LoVo (cell line): ENCODE data around the gene ATP5F1D.
A peak's percentile ranks its signal among the peaks of the same experiment; 100 is the strongest.

Source experiments
- DNase-seq: peaks from one replicate; pipeline ENCODE4 v3.0.0-alpha.2; 2016; ENCODE audit warnings: low spot score

ATP5F1D gene

DNA sequence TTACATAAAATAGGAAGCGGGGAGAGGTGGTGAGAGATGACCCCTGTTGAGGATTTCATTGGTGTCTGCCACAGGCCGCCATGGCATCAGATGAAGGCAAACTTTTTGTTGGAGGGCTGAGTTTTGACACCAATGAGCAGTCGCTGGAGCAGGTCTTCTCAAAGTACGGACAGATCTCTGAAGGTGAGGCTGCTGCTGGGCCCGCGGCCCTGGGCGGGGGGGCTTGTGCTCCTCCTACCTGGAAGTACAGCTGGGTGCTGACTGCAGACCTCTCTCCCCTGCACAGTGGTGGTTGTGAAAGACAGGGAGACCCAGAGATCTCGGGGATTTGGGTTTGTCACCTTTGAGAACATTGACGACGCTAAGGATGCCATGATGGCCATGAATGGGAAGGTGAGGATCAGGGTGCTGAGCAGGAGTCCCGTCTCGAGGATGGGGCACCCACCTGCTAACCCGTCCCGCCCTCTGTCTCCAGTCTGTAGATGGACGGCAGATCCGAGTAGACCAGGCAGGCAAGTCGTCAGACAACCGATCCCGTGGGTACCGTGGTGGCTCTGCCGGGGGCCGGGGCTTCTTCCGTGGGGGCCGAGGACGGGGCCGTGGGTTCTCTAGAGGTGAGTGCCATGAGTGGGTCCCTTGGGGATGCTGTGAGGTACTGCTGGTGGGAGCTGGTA lies 29.4 kb downstream of the ATP5F1D start:
- no peak for DNase-seq

DNA sequence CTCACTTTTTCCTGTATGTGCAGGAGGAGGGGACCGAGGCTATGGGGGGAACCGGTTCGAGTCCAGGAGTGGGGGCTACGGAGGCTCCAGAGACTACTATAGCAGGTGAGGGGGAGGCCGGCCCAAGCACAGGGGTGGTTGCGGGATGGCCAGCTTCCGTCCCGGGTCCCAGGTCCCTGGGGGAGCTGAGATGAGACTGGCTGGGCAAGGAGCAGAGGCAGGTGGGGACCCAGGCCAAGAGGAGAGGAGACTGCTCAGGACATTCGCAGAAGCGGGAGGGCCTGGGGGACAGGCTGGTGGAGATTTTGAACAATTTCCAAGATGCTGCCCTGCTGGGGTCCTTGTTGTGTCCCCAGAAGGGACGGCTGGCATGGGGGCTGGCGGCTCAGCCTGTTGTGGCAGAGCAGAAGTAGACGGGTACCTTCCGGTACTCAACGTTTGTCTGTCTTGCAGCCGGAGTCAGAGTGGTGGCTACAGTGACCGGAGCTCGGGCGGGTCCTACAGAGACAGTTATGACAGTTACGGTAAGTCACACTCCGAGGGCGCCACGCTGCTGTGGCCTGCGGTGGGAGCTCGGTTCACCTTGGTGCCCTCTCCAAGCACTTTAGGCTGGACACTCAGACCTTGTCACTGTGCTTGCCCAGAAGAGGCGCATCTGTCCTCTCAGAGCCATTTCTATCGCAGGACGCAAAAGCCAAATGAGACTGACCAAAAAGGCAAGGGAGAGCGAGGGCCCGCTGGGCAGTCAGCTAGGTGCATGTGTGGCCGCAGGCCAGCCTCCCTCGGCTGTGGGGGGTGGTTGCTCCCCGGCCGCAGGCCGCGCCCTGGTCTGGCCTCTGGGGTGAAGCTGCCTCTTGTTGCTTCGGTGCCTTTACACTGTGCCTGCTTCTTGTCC lies 30.2 kb downstream of the ATP5F1D start:
- no peak for DNase-seq

DNA sequence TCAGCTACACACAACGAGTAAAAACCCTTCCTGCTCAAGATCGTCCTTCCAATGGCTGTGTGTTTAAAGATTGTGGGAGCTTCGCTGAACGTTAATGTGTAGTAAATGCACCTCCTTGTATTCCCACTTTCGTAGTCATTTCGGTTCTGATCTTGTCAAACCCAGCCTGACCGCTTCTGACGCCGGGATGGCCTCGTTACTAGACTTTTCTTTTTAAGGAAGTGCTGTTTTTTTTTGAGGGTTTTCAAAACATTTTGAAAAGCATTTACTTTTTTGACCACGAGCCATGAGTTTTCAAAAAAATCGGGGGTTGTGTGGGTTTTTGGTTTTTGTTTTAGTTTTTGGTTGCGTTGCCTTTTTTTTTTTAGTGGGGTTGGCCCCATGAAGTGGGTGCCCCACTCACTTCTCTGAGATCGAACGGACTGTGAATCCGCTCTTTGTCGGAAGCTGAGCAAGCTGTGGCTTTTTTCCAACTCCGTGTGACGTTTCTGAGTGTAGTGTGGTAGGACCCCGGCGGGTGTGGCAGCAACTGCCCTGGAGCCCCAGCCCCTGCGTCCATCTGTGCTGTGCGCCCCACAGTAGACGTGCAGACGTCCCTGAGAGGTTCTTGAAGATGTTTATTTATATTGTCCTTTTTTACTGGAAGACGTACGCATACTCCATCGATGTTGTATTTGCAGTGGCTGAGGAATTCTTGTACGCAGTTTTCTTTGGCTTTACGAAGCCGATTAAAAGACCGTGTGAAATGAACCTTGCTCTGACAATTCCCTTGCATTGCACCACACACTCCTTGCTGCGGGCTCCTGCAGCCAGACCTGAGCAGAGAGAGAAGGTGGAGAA lies 31.1 kb downstream of the ATP5F1D start:
- no peak for DNase-seq

DNA sequence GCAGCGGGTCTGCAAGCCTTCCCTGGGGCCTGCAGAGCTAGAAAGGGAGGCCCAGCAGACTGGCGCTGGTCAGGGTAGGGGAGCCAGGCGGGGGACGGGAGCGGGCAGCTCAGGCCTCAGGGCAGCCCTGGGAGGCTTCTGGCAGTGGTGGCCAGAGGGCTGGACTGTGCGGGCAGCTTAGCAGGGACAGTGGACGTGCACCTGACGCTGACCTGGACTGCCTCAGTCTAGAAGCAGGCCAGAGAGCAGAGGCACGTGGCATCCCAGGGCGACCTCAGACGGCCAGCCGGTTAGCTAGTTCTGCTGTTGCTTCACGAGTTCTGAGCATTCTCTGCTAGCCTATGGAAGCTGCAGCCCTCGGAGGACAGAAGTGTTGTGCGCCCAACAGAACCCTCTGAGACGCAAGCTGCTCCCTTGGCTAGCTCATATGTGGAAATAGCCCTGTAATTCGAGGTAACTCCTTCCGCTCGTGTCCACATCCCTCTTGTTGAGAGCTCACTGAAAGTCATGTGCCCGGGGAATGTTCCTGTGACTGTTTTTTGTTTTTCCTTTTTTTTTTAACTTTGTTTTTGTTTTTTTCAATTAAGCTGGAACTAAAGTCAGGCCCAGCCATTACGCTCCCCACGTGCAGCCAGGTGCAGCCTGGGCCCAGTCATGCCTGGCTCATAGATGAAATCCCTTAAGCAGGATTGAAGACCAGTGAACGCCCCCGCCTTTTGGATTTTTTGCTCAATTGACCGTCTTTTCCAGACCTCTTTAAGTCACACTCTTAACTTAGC lies 31.9 kb downstream of the ATP5F1D start:
- DNase-seq, result no peak

DNA sequence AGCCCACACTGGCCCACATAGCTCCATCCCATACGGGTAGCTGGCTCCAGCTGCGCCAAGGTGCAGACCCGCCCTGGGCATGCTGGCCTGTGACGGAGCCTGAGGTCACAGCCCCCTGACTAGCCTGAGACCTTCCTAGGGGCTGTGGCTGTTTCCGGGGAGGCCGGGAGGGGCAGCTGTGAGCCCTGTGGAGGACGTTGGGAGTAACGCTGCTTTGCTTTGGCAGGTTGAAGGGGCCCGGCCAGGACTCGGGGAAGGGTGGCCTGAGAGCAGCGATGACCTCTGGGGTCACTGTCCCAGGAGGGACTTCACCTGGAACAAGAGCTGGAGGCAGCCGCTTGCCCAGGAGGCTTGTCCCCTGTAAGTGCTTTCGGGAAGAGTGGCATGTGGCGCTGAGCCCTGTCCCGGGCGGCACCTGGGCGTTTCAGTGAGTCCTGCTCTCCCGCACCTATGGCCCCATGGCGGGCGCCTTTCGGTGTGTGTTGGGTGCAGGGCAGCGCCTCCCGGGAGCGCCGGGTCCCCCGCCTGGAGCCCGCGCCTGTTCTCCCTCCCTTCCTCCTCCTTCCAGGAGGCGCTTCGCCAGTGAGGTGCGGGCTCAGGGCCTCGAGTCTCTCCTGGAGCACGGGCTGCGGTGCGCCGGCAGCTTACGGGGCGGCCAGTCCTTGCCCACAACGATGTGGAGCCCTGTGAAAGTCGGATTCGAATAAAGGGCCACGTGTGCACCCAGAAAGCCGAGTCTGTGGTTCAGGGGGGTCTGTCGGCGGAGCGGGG lies 32.7 kb downstream of the ATP5F1D start:
- DNase-seq, result no peak

DNA sequence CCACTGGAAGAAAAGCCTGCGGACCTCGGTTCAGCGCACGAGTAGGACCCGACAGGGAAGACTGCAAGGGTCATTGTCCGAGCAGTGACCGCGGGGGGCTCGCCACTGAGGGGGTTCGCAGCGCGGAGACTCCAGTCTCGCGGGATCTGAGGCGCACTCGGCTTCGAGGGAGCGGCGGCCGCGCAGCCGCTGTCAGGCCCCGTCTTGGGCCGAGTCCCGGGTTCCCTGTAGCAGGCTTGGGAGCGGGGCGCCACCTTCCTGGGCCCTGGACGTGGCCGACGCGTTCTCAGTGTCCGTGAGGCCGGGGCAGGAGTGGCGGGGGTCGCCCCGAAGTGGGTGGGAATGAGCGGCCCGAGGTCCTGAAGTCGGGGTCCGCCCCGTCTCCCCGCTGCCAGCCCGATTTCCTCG lies 33.3 kb downstream of the ATP5F1D start:
- DNase-seq, result peak; percentile 41

DNA sequence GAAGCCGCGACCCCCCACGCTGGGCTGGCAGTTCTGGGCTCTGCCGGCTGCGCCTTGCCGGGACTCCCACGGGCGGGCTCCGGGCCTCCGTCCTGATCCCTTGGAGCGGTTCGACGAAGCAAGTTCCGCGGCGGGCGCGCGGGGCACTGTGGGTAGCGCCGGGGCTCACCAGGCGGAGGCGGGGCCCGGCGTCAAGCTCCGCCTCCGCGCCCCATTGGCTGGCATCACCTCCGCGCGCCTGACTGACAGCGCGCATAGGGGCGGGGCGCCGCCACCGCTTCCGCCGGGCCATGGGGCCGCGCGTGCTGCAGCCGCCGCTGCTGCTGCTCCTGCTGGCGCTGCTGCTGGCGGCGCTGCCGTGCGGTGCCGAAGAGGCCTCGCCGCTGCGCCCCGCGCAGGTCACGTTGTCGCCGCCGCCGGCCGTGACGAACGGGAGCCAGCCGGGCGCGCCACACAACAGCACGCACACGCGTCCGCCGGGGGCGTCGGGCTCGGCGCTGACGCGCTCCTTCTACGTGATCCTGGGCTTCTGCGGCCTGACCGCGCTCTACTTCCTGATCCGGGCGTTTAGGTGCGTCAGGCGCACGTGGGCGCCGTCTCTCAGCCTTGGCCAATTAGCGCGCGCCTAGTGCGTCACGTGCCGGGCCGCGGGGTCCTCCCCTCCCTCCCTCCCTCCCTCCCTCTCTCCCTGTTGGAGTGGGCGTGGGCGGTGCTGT lies 33.9 kb downstream of the ATP5F1D start, which contains the start of gene FAM174C:
TSS of gene FAM174C (plus strand) at position 271 of the 716 bp plus-strand sequence. CDS start at position 291, 20 bp downstream.
- peak; percentile 96 for DNase-seq

DNA sequence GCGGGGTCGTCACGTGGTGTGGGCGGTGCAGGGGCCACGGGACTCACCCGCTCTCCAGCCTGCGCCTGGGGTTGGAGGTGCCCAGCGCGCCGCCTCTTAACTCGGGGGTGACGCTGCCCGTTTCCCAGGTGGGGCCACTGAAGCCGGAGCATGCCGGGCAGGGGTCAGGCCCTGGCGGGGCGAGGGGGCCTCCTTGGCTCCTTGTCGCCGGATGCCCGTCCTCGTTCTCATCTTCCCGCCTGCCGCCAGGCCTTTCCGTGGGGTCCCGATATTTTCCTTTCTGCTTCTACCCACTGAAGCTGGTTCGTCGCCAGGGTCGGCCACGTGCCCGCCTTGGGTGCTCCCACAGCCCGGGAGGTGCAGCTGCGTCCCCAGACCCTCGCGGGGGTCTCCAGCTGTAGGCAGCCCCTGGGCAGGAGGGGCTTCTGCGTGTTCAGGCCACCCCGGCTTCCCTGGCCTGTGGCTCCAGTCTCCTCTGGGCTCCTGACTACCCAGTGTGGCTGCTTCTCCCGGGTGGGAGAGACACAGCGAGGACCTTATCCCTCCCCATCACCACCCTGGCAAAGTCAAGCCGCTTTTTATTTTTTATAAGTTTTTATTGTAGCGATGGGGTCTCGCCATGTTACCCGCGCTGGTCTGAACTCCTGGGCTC lies 34.6 kb downstream of the ATP5F1D start:
- no peak for DNase-seq

DNA sequence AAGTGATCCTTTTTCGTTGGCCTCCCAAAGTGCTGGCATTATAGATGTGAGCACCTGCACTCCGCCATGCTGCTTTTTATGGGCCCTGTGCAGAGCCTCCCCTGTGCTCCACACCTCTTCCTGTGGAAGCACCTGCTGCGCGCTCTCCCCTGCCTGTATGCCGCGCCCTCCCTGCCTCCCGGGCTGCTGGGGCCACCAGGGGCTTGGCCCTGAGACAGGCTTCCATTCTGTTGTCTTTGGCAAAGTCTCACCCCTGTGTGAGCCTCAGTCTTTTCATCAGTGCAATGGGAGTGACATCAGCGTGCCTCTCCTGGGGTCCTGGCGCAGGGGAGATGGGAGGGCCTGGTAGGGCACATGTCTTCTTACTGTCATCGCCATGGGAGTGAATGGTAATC lies 35.1 kb downstream of the ATP5F1D start:
- DNase-seq, result no peak

DNA sequence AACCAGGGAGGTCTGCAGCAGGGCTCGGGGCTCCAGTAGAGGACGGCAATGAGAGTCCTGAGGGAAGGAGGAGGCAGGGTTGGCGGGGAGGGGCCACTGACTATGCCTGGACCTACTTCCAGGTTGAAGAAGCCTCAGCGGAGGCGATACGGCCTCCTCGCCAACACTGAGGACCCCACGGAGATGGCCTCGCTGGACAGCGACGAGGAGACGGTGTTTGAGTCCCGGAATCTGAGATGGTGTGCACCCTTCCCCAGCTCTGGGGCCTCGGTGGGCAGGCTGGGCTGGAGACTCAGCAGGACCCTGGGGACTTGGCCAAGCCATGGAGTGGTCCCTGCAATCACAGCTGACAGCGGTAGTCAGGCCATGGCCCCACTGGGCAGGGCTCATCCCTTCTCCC lies 35.5 kb downstream of the ATP5F1D start:
- no peak for DNase-seq

DNA sequence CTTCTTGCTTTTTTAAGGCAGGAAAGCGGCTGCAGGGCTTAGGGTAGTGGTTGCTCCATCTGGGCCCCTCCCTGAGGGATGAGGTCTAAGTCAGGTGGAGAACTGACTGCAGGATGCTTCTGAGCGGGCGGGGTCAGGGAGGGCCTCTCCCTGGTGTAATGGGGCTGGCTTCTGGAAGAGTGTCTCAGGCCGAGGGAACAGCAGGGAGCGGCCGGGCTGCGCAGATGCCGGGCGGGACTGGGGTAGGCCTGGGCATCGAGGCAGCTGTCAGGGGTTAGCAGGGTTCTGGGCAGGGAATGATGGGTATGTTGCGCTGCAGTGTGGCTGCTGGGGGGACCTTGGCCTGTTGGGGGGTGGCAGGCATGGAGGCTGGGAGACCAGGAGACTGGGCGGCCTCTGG lies 36.5 kb downstream of the ATP5F1D start:
- no peak for DNase-seq

DNA sequence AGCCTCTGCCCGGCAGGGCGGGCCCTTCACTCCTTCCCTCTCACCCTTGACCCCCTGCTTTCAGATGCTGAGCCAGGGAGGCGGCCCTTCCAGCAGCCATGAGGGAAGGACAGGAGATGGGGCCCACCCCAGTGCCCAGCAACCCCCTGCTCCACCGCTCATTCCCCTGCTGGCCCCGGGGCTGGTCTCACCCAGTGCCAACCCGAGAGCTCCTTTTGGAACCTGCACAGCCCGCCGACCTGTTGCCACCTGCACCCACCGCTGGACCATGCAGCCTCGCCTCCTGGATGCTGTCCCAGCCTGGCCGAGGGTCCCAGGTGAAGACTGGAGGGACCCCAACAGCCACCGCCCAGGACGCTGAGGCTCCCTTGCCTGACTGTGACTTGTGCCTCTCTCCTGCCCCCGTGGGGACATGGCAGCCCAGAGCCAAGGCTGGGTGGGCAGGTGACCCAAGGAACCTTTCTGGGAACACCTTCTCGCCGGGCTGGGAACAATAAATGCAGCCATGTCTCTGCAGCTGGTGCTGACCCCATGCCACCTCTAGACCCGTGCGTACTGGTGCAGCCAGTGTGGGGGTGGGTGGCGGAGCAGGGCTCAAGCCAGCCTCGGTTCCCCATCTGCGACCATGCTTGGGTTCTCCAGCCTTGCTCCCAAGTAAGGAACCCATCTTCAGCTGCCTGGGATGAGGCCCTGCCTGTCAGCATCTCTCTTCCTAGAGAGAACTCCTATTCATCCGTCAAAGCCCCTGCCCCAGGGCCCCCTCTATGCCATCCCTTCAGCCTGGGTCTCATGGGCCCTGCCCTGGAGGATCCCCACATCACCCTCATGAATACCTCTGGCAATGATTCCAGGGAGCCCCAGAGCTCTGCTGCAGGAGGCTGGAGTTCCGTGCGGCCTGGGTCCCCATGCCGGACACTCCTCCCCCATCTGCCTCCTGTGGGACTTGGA lies 37.4 kb downstream of the ATP5F1D start:
- no peak for DNase-seq

DNA sequence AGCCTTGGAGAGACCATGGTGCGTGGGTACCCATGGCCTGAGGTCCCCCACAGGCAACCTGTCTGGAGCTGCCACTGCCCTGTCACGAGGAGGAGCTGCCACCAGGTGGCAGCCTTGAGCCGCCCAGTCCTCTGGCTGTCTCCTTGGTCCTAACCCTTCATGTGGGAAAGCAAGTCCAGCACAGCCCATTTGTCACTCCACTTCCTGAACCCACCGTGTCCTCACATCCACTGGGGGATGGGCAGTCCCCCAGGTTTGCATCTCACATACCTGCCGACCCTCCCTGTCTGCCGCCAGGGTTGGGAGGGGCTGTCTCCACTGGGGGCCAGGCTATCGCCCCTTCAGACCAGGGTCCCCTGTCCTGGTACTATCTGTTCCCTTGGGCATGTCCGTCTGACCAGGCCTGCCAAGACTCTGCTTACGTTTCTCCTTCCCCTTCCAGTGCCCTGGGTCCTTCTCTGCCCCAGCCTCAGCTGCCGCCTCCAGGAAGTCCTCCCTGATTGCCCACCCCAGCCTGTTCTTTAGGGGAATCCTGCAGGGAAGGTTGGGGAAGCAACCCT lies 38.3 kb downstream of the ATP5F1D start:
- peak; percentile 82 for DNase-seq

DNA sequence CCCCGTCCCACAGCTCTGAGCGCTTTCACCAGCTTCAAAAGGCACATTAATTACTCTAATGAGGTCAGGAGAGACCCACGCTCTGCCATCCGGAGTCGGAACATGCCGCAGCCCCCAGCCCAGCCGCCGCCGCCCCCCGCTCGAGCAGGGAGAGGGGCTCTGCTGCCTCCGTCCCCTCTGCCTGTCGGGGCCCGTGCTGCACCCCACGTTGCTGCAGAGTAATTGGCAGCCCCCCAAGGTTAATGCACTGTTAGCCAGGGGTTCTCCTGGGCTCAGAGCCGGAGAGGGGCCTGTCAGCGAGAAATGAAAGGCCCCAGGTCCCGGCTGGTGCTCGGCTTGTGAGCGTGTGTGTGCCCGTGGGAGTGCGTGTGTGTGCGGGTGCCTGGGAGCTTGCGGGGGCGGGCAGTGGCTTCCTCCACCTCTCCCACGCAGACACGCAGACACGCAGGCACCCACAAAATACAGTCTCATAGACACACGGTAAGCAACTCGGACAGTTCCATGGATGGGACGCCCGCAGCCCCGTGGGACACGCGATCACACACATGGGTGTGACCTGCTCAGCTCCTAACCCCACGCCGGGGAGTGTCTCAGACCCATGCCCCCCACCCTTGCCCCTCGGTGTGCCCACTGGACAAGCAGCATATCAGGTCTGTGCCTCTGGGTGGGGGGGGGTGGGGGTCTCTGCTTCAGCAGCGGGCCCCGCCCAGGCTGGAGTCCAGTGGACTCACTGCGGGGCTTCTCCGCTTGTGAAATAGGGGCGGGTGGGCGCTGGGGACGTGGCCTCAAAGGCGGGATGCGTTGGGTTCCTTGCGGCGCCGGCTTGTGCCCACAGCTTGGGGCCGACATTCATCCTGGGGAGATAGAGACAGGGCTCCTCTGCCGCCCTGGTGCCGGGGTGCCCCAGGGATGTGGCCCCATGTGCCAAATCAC lies 39.4 kb downstream of the ATP5F1D start:
- DNase-seq, result no peak

DNA sequence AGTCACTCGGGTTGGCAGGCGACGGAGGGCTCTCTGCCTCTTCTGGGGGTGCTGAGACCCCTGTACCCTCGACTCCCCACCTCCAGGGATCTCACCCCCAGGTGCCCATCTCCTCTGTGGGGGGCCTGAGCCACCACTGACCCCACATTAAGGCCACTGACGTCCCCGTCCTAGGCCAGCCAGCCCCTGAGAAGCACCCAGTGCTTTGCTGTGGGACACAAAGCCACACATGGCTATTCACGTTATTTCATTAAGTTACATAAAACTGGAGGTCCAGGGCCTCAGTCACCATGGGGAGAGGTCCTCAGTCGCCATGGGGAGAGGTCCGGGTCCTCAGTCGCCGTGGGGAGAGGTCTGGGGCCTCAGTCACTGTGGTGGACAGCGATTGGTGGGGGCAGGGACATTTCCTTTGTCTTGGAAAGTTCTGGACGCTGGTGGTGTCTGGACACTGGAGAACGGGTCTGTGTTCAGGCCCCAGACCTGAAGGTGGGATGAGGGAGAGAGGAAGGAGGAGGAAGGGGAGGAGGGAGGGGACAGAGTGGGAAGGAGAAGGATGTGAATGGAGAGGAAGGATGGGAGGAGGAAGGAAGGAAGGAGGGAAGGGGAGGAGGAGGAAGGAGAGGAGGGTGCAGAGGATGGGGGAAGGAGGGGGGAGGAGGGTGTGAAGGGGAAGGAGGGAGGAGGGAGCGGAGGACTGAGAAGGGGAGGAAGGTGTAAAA lies 40.2 kb downstream of the ATP5F1D start:
- DNase-seq, result no peak

DNA sequence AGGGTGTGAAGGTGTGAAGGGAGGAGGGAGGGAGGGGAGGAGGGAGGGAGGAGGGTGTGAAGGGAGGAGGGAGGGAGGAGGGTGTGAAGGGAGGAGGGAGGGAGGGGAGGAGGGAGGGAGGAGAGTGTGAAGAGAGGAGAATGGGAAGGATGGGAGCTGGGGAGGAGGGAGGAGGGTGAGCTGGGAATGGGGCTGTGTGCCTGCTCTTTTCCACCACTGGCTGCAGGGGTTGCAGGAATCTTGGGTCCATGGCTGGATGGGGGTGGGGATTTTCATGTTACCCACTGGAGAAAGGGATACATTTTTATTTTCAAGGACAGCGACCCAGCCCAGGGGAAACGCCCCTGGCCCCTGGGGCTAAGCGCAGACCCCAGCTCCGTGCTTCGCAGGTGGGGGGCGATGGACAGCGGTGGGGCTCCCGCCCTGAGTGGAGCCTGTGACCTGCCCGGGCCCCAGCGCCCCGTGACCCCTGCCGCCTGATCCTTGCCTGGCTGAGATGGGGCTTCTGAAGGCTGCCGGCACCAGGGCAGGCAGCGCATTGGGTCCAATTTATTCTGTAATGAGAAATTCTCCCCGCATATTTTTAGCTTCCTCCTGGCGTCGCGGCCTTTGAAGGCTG lies 41.1 kb downstream of the ATP5F1D start:
- DNase-seq, result no peak
